ENCODE data around the gene PODXL. TPM values are rescaled to one million over a fixed set of nuclear protein-coding genes. Genes with fewer than 3 reads are reported as not detected.

PODXL gene
- total RNA-seq, 3 donors from 2014 or later = 20.3 to 55.6 (median 33.1) TPM

DNA sequence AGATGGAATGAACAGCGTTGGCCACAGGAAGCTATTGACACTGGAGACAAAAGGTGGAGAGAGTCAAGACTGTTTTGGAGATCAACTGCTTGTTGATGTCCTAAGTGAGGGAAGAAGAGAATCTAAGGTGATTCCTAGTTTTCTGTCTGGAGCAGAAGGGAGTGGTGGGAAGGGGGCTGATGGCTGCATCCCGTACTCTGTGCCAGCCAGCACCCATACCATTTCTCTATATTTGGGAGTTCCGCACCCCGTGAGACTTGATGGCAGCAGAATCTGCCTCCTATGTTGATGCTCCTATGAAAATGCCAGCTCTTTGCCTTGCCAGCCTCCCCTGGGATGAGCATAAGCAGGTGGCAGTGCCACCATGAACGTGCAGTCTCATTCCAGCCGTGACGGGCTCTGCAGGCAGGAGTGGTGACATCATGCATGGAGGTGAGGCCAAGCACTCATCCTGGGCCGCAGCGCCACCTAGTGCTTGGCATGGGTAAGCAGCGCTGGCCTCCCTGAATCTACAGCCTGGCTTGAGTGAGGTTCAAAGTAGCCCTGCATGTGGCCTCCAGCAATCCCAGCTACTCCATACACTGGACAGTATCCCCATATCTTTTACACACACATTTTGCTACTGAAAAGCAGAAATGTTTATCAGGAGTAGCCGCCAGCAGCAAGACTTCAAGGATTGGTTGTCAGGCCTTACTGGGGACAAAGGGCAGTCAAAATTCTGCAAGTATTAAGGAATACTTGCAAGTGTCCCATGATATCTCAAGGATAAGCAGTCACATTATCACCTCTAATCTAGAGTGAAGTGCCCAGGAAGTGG lies 43.0 kb downstream of the PODXL start:
- no peak overlapping the region for H3K4me3 ChIP-seq
- intact Hi-C loops (cut with DNase I; ENCODE audit: low total_unique reads) = no loop called here
- peak overlapping the region; percentile 4 to 43 for H3K27ac ChIP-seq
- TF ChIP-seq POLR2AphosphoS5 (IDR thresholded peaks at IDR 0.05) = peak; percentile 36 to 60 (median 45)
- TF ChIP-seq, protein P1, sequence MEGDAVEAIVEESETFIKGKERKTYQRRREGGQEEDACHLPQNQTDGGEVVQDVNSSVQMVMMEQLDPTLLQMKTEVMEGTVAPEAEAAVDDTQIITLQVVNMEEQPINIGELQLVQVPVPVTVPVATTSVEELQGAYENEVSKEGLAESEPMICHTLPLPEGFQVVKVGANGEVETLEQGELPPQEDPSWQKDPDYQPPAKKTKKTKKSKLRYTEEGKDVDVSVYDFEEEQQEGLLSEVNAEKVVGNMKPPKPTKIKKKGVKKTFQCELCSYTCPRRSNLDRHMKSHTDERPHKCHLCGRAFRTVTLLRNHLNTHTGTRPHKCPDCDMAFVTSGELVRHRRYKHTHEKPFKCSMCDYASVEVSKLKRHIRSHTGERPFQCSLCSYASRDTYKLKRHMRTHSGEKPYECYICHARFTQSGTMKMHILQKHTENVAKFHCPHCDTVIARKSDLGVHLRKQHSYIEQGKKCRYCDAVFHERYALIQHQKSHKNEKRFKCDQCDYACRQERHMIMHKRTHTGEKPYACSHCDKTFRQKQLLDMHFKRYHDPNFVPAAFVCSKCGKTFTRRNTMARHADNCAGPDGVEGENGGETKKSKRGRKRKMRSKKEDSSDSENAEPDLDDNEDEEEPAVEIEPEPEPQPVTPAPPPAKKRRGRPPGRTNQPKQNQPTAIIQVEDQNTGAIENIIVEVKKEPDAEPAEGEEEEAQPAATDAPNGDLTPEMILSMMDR (IDR thresholded peaks at IDR 0.05) = peak; percentile 60 to 89 (median 87)
- TF ChIP-seq POLR2A (IDR thresholded peaks at IDR 0.05) = no peak
- no peaks in the 10 kb centered on the region for H3K27me3 ChIP-seq
- no peaks in the 10 kb centered on the region for H3K4me1 ChIP-seq
- peak; percentile 75 to 89 for DNase-seq (ENCODE audit: low spot score in 2 of 2)
- H3K36me3 ChIP-seq = no peaks in the 10 kb centered on the region
- H3K9me3 ChIP-seq = no peaks in the 10 kb centered on the region

DNA sequence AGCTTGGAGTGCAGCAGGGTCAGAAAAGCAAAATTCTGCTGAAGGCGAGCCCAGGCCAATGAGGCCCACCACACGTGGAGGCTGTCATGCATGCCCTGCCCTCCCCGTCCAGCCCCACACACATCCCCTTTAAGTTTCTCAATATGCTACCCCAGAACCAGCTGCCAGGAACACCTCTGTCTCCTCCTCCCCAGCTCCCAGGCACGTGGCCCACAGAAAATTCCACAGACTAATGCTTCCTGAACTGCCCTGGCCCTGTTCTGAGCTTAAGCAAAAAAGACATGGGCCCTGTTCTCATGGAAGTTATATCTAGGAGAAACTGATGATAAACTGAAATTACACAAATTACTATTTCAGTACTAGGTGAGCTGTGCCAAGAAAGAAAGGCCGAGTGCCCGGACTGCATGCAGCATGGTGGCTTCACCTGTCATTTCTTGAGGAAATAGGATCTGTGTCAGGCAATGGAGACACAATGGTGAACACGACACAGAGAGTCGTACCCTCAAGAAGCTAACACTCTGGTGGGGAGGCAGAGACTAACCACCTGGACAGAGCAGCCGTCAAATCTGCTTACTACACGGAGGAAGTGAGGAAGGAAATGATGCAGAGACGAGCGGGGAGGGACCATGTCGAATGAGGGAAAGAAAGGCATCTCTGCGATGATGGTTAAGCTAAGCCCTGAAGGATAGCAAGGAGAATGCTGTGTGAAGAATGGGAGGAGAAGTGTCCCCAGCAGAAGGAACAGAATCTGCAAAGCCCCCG lies 44.5 kb downstream of the PODXL start:
- Histone ChIP-seq H3K9me3 (no peaks in the 10 kb centered on the region), H3K4me3 (no peak overlapping the region), H3K27me3 (peaks cover 0 to 3% of the 10 kb centered on the region in 2 donors), H3K27ac (peak overlapping the region; percentile 2 to 53), H3K4me1 (no peaks in the 10 kb centered on the region), H3K36me3 (no peaks in the 10 kb centered on the region)
- intact Hi-C loops (cut with DNase I; ENCODE audit: low total_unique reads) = no loop called here
- no peak for DNase-seq (ENCODE audit: low spot score in 2 of 2)
- TF ChIP-seq, protein P1 (IDR thresholded peaks at IDR 0.05) = no peak
- TF ChIP-seq POLR2AphosphoS5 (IDR thresholded peaks at IDR 0.05) = no peak
- no peak for TF ChIP-seq POLR2A (IDR thresholded peaks at IDR 0.05)

DNA sequence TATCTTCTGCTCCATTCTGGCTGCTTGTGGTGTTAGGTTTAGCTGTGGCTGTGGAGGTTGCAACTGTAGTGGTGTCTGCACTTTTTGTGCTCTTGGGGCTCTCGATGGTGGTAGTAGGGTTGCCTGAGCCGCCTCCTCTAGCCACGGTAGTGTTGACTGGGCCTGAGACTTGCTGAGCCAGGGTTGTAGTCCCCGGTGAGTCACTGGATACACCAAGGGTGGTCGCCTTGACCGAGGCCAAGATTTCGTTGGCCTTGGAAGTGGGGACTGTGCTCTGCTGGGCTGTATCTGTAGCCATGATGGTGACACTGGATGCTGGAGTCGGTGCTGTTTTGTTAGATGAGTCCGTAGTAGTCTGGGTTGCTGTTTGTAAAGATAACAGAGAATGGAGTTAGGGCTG lies 45.4 kb downstream of the PODXL start:
- no peak for TF ChIP-seq POLR2AphosphoS5 (IDR thresholded peaks at IDR 0.05)
- TF ChIP-seq, protein P1 (IDR thresholded peaks at IDR 0.05) = no peak
- TF ChIP-seq POLR2A (IDR thresholded peaks at IDR 0.05) = no peak
- no peaks in the 10 kb centered on the region for H3K4me1 ChIP-seq
- H3K4me3 ChIP-seq = no peak overlapping the region
- H3K9me3 ChIP-seq = no peaks in the 10 kb centered on the region
- H3K36me3 ChIP-seq = no peaks in the 10 kb centered on the region
- intact Hi-C loops (cut with DNase I; ENCODE audit: low total_unique reads) = no loop called here
- DNase-seq (ENCODE audit: low spot score in 2 of 2) = no peak
- no peak overlapping the region for H3K27ac ChIP-seq
- H3K27me3 ChIP-seq = peaks cover 0 to 5% of the 10 kb centered on the region in 2 donors

DNA sequence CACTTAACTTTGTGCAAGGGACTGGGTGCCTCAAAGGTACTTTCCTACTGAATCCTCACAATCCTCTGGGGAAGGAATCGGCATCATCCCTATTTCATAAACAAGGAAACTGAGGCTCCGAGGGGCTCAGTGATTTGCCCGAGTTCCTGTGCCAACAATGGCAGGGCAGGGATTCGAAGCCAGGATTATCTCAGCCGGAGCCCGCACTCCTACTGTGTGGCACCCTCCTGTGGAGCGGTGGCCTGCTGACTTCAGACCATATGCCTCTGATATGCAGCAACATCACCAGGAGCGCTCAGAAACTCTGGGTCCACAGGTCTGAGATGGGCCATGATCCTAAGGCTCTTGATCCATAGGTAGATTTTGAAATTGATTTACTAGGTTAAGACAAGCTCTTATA lies 46.6 kb downstream of the PODXL start:
- Histone ChIP-seq H3K36me3 (no peaks in the 10 kb centered on the region), H3K4me1 (no peaks in the 10 kb centered on the region), H3K27ac (no peak overlapping the region), H3K9me3 (no peaks in the 10 kb centered on the region), H3K27me3 (peaks cover 0 to 5% of the 10 kb centered on the region in 2 donors), H3K4me3 (no peak overlapping the region)
- intact Hi-C loops (cut with DNase I; ENCODE audit: low total_unique reads) = loop anchor here (10.0 kb wide), 1 partner anchor 145 kb away; no protein-coding TSS in a partner anchor
- TF ChIP-seq, protein P1 (IDR thresholded peaks at IDR 0.05) = no peak
- TF ChIP-seq POLR2AphosphoS5 (IDR thresholded peaks at IDR 0.05) (no peak), POLR2A (IDR thresholded peaks at IDR 0.05) (no peak)
- DNase-seq (ENCODE audit: low spot score in 2 of 2) = no peak
